CD4-positive, alpha-beta T cell treated with Interleukin-2 at 100 ng/mL for 4 hours (primary cell): ENCODE data around the gene CYP4F2.
"Not testable (repeated sequence)": the region's sequence is repeated elsewhere in the genome, so short reads cannot be mapped to it uniquely, and the experiment has no call there.

ENCODE experiments used
- DNase-seq: peaks from one replicate; pipeline ENCODE4 v3.0.0-alpha.2; 2020; ENCODE audit warnings: low spot score

The CYP4F2 gene

GRCh38 chr19:15897738-15898276, at the start of gene CYP4F2:
TSS of gene CYP4F2 (minus strand) at chr19:15898074. CDS start at chr19:15897611, 463 bp downstream.
- DNase-seq: no peak

- DNase-seq: no peak
Measured at GRCh38 chr19:15945301-15945700, 47.4 kb upstream of the CYP4F2 start.

GRCh38 chr19:15944401-15944800, 46.5 kb upstream of the CYP4F2 start:
- DNase-seq: no peak

DNA sequence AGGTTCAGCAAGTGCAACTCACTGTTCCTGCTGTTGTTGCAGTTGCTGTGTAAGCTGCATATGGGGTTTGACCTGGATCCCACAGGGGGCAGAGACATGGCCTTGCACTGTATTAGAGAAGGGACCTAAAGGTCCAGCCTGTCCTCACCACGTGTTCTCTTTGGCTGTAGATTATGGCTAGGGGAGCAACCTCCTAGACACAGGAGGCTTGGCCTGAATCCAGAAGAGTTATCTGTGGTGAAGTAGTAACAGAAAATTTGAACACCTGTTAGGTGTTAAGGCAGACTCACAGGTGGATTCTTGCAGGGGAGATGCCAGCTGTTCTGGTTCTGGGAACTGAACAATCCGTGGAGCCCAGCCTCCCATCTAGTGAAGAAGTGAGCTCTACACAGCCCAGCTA, 39.9 kb upstream of the CYP4F2 start:
- no peak for DNase-seq

- DNase-seq: no peak
Measured at GRCh38 chr19:15936950-15937349, 39.1 kb upstream of the CYP4F2 start.

- no peak for DNase-seq
Measured at GRCh38 chr19:15936173-15936572, 38.3 kb upstream of the CYP4F2 start.

- DNase-seq: no peak
Measured at GRCh38 chr19:15935167-15935702, 37.4 kb upstream of the CYP4F2 start.

GRCh38 chr19:15934332-15935078, 36.6 kb upstream of the CYP4F2 start, which contains the start of gene CYP4F11:
TSS of gene CYP4F11 (minus strand) at chr19:15934529. CDS start at chr19:15934408, 121 bp downstream.
- DNase-seq: no peak

- not testable (repeated sequence) for DNase-seq
Measured at GRCh38 chr19:15933761-15934331, 36.0 kb upstream of the CYP4F2 start.

GRCh38 chr19:15928321-15928720, 30.4 kb upstream of the CYP4F2 start:
- DNase-seq: no peak

DNA sequence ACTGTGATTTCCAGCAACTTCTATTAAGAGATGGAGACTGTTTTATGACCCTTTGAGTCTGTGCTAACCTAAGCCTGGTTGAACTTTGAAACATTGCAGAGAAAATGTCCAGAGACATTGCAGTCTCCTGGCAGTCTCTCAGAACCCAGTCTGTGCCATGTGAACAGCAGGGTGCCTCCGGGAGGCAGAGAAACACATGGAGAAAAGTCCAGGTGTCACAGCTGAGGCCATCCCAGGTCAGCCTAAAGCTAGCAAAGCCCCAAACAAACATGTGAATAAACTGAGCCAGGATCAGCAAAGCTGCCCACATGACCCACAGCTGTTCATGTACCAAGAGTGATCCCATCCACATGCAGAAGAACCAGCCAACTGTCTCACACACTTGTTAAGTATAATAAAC, 28.6 kb upstream of the CYP4F2 start:
- no peak for DNase-seq

DNA sequence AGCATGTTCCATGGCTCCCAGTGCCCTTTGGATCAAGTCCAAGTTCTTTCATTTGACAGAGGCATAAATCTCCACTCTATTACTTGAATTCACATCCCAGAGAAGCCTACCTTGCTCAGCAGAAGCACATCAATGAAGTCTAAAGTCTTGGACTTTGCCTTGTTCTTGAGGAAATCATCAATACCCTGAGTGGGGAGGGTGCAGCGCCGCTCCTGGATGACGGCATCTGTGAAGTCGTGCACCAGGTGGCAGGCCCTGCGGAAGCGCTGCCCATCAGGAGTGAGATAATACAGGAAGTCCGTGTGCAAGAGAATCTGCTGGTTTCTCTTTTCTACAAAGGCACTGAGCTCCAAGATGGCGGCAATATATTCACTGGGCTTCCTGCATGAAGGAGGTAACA, 25.8 kb upstream of the CYP4F2 start:
- DNase-seq: no peak

DNA sequence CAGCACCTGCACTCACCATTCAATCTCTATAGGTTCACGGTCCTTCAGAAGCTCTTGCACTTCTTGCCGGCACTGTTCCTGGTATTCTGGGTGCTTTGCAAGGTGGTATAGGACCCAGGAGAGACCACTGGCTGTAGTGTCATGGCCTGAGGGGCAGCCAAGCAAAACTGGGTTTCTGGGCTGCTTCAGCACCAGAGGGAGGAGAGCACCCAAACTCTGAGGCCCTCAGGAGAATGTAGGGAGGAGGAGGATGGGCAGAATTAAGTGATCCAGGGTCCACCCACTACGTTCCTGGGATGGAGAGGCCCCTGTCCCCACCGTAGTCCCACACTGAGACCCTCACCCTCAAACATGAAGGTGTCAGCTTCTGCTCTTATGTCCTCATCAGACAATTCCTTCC, 24.1 kb upstream of the CYP4F2 start:
- no peak for DNase-seq

GRCh38 chr19:15919243-15919642, 21.4 kb upstream of the CYP4F2 start:
- DNase-seq: no peak

GRCh38 chr19:15915109-15915508, 17.2 kb upstream of the CYP4F2 start:
- DNase-seq: no peak

DNA sequence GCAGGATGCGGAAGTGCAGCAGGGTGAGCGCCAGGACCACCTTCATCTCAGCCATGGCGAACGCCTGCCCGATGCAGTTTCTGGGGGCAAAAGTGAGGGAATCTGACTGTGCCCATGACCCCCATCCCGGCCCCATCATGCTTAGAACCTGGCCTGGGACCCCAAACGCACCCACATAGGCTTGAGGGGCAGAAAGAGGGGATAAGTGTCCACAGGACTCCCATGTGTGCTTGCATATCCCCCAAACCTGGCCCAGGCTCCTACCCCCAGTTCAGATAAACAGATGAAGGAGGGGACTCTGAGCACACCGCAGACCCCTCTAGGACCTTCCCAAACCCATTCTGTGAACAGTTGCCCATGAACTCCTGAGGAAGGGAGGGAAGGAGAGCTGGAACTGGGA, 16.0 kb upstream of the CYP4F2 start:
- no peak for DNase-seq

DNA sequence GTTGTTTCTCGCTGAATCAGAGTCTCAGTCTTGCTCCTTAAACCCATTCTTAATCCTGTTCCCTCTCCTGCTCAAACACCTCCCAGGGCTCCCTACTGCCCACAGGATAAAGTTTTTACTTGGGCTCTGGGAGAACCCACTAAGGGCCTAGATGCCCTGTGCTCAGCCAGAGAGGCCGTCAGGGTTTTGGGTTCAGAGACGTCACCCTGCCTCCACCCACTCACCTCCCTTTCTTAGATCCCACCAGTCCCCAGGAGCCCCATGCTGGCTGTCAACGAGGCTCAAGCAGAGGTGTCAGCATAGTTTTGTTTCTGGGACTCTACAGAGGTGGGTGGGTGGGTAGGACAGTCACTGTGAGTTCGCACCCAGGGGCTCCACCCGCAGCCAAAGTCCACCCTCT, 15.5 kb upstream of the CYP4F2 start:
- DNase-seq: no peak

- no peak for DNase-seq
Measured at GRCh38 chr19:15911599-15912235, 13.8 kb upstream of the CYP4F2 start.

DNA sequence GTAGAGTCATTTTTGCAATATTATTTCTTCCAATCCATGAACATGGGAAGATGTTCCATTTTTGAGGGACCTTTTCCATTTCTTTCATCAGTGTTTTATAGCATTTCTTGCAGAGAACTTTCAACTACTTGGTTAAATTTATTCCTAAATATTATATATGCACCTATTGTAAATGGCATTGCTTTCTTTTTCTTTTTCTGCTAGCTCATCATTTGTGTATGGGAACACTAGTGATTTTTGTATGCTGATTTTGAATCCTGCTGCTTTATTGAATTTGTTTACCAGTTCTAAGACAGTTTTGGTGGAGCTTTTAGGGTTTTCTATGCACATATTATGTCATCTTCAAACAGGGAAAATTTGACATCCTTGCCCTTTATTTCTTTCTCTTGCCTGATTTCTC, 7.2 kb upstream of the CYP4F2 start:
- no peak for DNase-seq

DNA sequence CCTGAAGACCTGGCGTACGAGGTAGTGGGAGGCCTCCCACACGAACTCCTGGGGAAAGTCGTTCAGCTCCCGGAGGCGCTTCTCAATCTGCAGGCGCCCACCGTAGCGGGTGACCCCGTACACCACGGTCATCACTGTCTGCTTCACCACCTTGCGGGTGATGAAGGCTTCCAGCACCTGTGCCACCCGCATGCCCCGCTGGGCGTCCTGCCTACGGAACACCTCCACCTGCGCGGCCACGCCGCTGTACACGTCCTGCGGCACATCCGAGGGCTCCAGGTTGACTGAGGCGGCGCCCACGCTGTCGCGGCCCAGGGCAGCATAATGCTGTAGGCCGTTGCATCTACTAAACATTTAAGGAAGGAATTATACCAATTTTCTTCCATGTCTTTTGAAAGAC, 5.0 kb upstream of the CYP4F2 start:
- not testable (repeated sequence) for DNase-seq

DNA sequence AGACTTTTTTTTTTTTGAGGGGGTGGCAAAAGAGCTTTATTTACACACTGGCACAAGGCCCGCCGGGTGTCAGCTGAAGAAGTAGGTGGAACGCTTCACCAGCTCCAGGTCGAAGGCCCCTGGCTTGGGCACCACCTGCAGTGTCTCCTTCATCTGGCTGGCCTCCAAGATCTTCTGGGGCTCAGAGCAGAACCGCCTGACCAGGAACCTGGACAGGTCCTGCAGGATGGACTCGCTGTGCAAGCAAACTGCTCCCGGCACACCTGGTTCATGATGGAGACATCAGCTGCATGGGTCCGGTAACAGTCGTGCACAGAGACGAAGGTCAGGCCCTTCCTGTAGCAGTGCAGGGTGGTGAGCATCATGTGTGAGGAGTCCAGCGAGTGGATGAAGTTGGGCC, 4.4 kb upstream of the CYP4F2 start:
- no peak for DNase-seq

DNA sequence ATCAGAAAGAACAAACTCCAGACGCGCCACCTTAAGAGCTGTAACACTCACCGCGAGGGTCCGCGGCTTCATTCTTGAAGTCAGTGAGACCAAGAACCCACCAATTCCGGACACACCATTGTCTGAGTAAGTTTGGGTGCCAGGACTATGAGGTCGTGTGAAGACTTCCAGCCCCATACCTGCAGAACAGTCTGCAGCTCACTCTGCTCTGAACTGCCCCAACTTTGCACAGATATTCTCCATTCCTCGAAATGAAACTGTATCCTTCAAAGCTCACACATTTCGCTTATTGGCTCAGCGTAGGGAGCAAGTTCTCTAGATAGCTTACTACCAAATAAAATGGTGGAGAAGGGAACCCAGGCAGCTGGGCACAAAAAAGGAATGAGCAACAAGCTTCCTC, 2.6 kb upstream of the CYP4F2 start:
- no peak for DNase-seq

- DNase-seq: not testable (repeated sequence)
Measured at GRCh38 chr19:15900032-15900431, 2.2 kb upstream of the CYP4F2 start.
